ENCODE measurements around the gene CLIC5.
A peak's percentile ranks its signal among the peaks of the same experiment; 100 is the strongest.

The CLIC5 gene

DNA sequence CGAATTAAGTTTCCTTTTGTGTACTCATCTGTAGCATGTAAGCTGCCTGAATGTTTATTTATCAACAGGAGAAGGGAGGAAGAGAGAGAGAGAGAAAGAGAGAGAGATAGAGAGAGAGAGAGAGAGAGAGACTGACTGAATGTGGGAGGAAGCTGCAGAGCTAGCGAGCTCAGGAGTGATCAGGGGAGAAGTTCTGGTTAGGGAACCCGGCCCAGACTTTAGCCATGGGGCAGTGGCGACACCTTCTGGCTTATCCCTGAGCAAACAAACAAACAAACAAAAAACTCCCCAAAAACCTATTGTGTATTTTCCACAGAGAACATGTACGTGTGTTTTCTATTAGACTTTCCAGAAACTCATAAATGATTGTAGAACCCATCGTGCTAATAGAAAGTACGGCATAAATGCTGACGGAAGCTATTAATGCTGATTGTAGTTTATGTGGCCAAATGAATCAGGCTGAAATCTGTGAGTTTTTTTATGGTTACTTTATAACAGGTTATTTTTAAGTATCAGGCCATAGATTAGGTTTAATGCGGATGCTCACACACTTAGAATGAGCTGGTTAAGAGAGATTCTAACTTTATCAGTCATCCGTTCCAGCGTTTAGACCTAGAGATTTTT is 92.8 kb downstream of the CLIC5 start:
- DNase-seq: peak; percentile 12

GRCh38 chr6:45921691-45922281 is 93.9 kb downstream of the CLIC5 start:
- DNase-seq: no peak

DNA sequence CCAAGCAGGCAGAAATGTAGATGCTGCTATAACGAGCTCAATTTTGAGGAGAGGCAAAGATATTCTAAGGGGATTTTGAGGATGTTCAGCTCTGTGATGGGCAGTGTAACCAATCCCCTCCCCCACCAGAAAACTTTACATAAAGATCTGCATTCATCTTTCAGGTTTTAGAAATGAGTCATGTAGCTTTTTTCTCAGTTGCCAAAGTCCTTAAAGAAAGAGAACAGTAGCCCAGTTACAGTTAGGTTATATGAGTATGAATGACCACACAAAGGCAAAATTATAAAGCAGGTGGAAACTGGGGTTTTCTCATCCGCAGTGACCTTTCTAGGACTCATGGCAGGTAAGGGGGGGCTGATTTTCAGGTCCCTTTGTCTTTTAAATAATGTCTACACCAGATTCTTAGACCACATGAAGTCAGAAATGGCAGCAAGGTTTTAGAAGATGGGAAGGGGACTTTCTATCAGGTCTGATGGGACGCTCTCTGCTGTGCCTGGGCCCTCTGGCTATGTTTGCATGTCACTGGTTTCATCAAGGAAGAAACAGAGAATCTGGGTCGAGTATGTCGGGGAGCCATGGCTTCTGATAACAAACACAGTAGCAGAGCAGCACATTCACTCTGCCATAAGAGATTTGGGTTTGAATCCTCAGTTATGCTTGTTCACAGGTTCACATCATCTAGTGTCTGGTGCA is 94.7 kb downstream of the CLIC5 start:
- no peak for DNase-seq

GRCh38 chr6:45917439-45917838 is 98.2 kb downstream of the CLIC5 start:
- no peak for DNase-seq

DNA sequence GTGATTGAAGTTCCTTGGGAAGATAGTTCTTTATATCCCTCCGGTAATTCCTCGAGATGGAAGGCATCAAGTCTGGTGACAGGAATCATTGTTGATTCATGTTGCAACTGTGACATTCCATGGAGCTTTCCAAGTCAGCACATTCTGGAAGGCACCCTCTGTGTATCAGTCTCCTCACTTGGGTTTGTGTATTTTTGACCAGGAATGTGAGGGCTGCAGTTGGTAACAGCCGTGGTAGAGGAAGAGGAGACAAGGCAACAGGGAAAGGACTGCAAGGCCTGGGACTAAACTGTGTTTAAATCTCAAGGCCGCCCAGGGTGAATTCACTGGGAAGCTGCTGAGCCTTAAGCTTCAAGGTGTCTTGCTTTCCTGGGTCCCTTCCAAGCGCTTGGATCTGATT is 99.0 kb downstream of the CLIC5 start:
- no peak for DNase-seq

- DNase-seq: no peak
Observed at GRCh38 chr6:45915780-45916468, 99.7 kb downstream of the CLIC5 start.

GRCh38 chr6:45911691-45912090 is 104.0 kb downstream of the CLIC5 start:
- no peak for DNase-seq

- DNase-seq: no peak
Observed at GRCh38 chr6:45903959-45904358, 111.7 kb downstream of the CLIC5 start.

DNA sequence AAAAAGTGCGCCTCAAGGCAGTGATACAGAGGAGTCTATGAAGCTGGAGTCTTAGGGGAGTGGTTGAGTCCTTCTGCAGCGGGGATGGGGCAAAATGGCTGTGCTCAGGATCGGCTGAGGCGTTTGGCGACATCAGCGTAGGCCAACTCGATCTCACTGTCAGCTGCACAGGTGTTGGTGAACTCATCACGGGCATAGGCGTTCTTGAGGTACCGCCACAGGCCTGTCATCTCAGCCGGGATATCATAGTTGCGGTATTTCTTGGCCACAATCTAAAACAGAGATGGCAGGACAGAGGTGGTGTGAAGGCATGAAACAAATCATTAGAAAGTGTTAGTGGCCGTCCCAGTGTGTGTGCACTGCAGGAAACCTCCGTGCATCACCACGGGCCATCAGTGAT is 112.7 kb downstream of the CLIC5 start:
- DNase-seq: no peak

GRCh38 chr6:45901767-45902650 is 113.7 kb downstream of the CLIC5 start:
- no peak for DNase-seq

DNA sequence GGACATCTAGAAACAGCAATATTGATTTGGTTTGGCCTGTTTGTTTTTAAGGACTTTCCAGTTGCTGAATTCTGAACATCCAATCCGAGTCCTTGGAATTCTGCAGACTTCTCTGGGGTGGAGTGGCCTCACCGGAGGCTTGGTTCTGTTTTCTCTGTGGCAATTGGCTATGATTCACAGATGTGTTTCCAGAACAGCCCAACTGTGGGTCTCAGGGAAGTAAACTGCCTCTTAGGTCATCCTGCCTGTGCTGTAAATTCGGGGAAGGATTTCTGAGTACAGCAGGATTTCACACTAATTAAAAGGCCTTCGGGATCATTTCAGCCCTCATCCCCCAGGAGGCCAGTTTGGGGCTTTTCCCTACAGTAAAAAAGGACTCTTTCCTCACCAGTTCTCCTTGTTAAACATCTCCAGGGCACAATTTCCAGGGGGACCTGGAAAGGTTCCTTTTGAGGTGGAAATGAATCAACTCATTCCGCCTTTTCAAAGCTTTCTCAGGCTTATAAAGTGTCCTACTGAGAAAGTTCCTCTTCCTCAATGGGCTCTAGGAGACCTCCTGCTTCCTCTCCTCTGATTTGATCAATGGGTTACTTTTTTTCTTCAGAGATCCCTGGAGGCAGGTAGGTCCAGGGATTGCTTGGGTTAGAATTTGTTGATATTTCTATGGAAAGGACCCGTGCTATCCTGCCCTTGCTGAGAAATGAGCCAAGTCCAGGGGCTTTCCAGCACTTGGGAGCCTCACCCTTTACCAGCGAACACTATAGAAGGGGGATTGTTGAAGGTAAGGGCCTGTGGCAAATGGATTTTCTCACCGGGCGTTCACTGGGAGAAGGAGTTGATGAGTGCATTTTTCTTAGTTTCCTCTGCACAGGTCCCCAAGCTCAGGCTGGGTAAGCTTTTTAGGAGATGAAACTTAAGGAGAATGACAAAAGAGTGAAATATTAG is 114.6 kb downstream of the CLIC5 start:
- DNase-seq: no peak

GRCh38 chr6:45899683-45899946 is 116.0 kb downstream of the CLIC5 start:
- no peak for DNase-seq

DNA sequence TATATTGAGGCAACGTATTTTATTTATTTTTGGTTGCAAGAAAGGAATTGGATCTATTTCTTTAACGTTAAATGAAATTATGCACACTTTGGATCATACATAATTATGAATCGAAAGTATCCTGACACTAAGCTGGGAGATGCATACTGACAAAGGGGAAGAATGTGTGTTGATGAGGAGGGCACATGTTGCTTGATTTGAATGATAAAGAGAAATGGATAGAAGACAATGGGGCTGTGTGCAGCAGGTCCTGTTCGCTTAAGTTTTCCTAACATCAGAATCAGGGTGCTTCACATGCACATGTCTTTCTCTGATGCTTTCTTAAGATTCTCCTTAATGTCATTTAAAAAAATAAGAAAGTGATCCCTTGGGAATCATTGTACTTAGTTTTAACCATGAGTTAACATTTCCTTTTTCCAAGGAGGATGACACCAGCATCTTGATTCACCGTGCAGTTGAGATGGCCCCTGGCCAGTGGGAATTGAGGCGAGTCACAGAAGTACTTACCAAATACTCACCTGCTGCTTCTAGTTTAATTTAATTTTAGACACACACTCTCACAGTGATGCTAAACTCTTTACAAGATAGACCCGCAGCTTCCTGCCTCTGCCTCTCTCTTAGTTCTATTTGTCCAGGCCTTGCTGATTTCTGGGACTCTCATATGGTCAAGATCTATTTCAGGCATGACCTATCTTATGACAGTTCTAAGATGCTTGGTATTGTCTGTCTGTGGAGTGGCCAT is 116.5 kb downstream of the CLIC5 start:
- no peak for DNase-seq

DNA sequence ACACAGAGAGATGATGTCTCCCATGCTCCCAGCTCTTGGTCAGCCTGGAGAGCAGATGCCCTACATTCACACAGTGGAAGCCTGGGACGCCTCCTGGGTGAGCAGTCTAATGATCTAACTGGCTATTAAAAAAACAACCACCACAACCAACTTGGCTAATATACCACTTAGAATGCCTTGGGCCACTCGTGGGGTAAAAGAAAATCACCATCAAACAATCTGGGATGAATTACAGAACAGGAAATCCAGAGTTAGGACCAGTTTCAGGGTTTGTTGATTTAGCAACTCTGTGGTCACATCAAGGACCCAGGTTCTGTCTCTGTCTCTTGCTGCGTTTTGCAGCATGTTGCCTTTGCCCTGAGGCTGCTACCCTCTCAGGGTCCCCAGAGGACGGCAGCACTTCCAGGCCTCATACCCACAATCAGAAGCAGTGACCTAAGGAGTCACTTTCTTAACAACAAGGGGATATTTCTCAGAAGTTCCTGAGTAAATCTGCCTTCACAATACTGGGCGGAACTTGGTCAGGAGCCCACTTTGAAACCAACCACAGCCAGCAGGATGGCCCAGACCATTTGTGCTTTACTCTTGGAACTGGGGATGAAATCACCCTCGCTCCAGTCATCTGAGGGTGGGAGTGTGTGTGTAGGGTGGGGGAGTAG is 118.7 kb downstream of the CLIC5 start:
- no peak for DNase-seq

GRCh38 chr6:45895569-45895968 is 120.1 kb downstream of the CLIC5 start:
- DNase-seq: no peak

GRCh38 chr6:45892696-45893245 is 122.9 kb downstream of the CLIC5 start:
- no peak for DNase-seq

DNA sequence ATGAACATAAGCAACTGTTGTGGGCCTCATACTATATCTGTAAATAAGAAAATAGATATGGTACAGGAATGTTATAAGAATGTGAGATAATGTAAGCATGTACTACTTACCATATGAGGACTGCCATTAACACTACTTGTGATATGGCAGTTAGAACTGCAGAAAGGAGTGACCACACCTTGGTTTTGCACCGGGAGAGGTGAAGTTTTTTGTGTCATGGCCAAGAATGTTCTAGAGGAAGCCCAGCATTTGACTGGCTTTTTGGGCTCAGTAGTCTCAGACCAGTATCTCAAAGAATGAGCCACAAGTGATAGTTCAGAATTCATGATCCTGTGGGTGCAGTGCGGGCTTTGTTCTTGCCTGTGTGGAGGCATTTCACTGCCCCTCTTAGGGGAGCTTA is 123.5 kb downstream of the CLIC5 start:
- DNase-seq: no peak

DNA sequence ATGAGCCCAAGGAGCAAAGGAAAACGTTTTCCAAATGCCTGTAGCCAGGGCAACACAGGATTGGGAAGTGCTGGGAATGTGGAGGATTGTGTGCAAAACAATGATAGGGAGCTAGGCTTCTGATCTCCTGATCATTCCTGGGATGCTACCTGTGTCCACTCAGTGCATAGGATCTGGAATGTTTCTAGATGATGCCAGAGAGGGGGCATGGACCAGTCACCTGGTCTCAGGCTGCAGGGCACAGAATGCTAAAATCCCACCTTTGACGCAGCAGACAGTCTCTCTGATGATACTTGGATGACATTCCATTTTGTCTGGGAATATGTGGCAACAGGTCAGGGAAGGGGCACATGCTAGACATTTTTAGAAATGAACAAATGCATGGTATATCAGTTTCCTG is 128.9 kb downstream of the CLIC5 start:
- no peak for DNase-seq

- no peak for DNase-seq
Observed at GRCh38 chr6:45884336-45884735, 131.3 kb downstream of the CLIC5 start.

GRCh38 chr6:45882671-45883070 is 133.0 kb downstream of the CLIC5 start:
- no peak for DNase-seq
